HK-2 (cell line): ENCODE measurements around the gene ORMDL2.
"Not testable (repeated sequence)": the region's sequence is repeated elsewhere in the genome, so short reads cannot be mapped to it uniquely, and the experiment has no call there.

Experiments used
- DNase-seq: peaks from one replicate; pipeline ENCODE4 v3.0.0-alpha.2; 2018; ENCODE audit not compliant: unreplicated experiment

Gene ORMDL2

DNA sequence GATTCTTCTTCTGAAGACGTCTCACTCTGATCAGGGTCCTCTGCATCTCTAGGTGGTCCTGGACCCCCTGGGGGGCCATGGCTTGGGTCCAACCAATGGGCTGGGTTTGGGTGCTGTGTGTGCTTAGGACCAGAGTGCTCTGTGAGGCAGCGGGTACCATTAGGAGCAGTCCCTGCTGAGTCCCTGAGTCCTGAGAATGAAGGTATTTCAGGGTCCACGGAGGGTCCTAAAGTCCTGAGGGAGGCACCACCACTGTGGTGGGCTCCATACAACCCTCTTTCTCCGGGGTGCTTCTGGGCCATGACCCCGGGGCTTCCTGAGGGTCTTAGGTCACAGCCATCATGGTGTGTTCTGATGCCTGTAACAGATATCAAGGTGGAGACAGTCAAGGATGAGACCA is 10.5 kb downstream of the ORMDL2 start:
- DNase-seq, result no peak

- no peak for DNase-seq
These were observed 12.2 kb downstream of the ORMDL2 start for GRCh38 chr12:55829967-55830600.

- DNase-seq, result no peak
These were observed 13.0 kb downstream of the ORMDL2 start for GRCh38 chr12:55830601-55831446.

- DNase-seq, result no peak
These were observed 13.6 kb downstream of the ORMDL2 start for GRCh38 chr12:55831447-55831815.

DNA sequence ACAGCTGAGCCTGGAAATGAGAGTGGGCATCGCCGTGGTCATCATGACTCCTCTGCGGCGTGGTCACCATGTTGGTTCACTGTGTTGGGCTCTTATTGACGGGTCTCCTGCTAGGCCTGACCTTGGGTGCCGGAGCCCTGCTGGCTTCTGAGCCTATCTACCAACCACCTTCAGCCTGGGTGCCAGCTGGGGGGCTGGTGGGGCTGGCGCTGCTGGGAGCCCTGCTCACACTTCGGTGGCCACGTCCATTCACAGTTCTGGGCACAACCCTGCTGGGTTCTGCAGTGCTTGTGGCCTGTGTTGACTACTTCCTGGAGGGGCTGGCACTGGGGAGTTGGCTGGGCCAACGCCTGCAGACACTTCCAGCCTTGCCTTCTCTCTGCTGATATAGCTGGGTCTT is 15.2 kb downstream of the ORMDL2 start:
- DNase-seq, result no peak

DNA sequence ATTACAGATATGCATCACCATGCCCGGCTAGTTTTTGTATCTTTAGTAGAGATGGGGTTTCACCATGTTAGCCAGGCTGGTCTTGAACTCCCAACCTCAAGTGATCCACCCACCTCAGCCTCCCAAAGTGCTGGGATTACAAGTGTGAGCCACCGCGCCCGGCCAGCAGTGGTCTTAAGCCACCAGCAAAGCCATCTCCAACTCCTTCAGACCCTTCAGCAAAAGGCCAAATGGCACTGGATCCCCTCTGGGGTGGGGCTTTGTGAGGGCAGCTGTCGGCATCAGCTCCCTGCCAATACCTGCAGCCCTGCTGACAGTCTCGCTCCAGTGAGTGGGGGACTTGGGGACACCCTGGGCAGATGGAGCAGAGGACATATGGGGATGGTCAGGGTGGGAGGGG is 16.6 kb downstream of the ORMDL2 start:
- not testable (repeated sequence) for DNase-seq

- no peak for DNase-seq
These were observed 20.5 kb downstream of the ORMDL2 start for GRCh38 chr12:55838361-55838760.

DNA sequence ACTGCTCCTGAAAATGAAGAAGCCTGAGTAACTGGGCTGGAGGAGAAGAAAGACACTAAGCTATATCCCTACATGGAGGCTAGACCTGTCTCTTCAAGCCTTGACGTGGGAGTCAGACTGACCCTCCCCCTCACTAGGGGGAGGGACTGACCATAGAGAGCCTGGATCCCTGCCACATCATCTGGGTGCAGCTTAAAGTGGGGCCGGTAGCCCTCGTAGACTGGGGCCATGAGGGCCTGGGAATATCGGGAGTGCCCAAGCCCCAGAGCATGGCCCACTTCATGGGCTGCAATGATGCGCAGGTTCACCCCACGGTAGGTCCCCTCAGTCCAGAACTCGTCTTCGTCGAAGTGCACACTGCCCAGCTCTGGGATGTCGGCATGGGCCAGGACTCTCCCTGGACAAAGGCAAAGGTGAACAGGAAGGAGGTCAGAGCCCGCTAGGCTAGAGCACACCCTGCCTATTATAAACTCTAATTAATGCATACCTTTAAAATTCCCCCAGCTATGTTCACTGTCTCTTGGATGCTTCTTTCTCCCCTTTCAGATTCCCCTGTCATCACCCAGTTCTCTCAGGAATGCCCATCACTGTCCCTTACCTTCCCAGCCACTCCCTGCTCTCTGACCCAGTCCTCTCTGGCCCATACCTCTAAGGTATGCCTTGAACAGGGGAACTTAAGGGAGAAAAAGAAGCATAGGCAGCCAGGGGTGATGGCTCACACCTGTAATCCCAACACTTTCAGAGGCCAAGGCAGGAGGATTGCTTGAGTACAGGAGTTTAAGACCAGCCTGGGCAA is 21.7 kb downstream of the ORMDL2 start:
- DNase-seq, result no peak

DNA sequence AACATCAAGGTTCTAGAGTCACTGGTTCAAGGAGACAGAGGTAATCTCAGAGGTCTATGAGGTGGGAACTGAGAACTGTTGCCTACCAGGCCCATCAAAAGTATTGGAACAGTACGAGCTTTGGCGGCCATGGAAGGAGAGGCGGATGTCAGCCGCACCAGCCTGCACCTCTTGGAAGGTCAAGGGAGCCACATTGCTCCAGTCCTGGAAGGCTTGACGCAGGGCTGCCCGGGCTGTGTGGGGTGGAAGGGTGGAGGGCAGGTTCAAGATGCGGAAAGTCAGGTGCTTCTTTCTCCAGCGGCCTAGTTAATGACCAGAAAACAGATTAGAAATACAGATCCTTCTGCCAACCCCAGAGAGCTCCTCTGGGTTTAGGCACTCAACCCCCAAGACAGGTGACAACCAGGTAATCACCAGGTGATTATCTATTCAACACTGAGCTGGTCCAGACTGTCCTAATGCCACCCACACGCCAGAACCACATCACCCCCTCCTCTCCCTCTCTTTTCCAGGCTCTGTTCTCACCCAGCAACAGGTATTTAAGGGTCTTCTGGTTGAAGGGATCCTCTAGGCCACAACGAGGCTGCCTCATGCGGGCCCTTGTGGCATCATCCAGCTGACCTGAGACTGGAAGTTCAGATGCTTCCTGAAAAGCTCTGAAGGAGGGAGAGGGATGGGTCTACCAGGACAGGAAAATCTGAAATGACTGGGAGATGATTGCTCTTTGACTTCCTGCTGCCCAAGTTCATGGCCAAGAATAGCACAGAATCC is 22.9 kb downstream of the ORMDL2 start:
- no peak for DNase-seq

- DNase-seq, result no peak
These were observed 25.0 kb downstream of the ORMDL2 start, which contains the start of gene MMP19 for GRCh38 chr12:55842681-55843429. Gene MMP19 (minus strand): TSS chr12:55842936. CDS start chr12:55842830, 106 bp downstream.

- DNase-seq, result no peak
These were observed 25.6 kb downstream of the ORMDL2 start for GRCh38 chr12:55843431-55843830.

GRCh38 chr12:55844961-55845360 is 27.1 kb downstream of the ORMDL2 start:
- no peak for DNase-seq

DNA sequence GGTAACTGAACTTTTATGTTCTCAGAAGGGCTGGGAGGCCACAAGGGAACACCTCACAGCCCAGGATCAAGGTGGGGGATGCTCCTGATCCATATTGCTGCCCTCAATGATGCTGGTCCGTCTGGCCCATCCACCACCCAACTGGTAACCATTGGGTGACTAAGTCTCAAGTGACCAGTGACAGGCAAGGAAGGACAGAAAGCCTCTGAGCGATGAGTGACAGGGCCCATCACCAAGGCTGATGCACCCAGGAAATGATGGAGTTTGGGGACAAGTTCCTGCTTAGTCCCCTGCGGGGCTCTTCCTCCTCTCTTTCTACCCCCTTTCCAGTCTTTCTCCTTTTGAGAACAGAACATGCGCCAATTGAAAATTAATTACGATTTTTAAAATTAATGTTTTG is 27.5 kb downstream of the ORMDL2 start:
- no peak for DNase-seq

DNA sequence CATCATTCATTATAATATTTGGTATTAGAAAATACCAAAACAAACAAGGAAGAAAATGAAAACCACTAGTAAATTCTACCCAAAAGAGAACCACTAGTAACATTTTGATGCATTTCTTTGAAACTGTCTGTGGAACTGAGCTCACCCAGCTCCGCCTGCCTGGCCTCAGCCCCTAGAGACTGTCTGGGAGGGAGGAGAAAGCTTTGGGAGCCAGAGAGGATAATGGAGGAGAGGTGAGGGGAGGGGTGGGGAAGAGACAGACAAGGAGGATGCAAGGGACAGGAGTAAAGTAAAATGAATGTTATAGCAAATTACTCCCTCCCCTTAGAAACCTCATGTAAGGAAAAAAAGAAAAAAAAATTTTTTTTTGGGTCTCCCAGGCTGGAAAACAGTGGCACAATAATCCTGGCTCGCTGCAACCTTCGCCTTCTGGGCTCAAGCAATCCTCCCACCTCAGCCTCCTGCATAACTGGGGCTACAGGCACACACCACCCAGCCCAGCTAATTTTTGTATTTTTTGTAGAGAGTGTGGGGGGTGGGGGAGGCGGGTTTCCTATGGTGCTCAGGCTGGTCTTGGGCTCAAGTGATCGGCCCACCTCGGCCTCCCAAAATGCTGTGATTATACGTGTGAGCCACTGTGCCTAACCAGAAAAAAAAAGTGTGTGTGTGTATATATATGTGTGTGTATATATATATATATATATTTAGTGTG is 28.1 kb downstream of the ORMDL2 start:
- no peak for DNase-seq

DNA sequence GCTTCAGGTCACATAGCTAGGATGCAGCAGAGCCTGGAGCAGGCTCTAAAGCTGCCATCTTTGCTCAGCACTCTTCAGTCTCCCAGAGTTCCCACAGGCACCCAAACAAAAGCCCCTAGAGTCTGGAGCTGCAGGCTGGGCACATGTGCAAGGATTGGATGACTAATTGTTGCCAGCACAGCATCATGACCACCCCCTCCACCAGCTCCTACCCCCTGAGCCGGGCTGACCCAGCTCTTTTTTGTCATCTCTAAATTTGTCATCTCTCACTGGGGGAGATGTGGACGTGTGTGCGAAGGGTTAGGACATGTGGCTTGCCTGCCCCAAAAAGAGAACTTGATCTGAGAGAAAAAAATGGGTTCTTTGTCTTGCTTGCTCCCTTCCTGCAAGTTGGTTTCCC is 29.2 kb downstream of the ORMDL2 start:
- no peak for DNase-seq

DNA sequence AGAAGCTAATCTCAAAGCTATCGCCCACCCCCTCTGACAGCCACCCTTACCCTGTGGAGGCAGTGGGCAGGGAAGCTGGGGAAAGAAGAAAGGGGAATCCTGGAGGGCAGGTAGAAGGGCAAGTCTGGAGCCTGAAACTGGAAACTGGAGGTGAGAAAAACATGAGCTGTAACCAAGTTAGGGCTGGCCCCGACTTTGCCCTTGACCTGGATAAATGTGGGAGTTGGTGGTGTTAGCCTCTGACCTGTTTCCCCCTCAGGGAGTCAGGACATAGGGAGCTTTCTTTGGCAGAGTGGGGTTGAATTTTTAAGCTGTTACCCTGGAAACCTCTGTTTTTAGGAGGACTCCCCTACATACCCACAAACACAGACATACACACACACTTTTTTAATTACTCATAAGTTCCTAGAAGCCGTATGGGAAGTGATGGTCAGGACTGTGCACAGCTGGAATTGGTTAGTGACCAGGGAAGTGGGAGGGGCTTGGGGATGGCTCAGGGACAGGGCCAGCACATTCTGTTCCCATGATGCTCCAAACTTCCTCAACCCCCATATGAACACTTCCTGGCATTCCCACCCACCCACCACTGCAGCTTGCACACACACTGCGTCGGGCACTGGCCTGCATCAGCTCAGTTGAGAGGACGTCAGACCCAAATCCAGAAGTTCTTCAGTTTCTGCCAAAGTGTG is 29.9 kb downstream of the ORMDL2 start:
- no peak for DNase-seq

- no peak for DNase-seq
These were observed 31.9 kb downstream of the ORMDL2 start for GRCh38 chr12:55849616-55850343.

DNA sequence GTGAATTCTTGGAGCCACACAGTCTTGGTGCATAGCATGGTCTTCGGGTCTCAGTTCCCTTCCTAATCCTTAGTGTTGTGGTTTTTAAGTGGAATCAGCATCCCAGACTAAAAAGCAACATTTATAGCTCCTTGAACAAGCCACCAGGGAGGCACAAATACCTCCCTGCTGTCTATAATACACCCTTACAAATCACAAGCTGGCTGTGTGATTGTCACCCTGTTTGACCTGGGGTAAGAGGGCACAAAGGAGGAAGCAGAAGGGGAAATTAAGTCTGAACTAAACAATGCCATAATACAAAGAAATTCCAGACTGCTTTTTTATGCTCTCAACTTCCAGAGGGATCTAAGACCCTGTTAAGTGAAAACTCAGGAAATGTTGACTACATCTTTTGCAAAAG is 32.6 kb downstream of the ORMDL2 start:
- DNase-seq, result no peak

DNA sequence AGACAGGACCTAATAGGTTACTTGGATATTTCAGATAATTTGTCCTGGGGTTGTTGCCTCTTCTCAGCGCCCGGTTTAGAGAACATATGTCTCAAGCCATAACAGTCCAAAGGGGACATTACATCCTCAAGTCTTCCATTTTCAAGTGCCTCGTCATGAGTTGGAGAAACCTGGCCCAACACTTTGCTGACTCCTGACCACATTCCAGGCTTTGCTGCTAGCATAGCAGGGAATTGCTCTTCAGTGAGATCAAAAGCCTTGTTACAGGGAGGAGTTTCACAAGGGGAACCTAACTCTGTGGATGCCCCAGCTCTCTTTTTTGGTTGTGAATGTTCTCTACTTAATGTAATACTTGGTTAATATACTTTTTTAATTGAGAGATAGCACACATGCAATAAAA is 33.1 kb downstream of the ORMDL2 start:
- no peak for DNase-seq
